HL-60 (cell line): ENCODE data around the gene ASCL1.

Source experiments
- CTCF ChIP-seq: IDR thresholded peaks from one replicate; pipeline ENCODE4 v1.5.1; 2011; ENCODE audit warnings: low read length, control low read depth, inconsistent platforms; ENCODE audit not compliant: insufficient read depth
- GABPA ChIP-seq: IDR thresholded peaks from 2 replicates; pipeline ENCODE4 v1.6.1; 2012; ENCODE audit warnings: low read depth
- POLR2AphosphoS5 ChIP-seq: IDR thresholded peaks from 2 replicates; pipeline ENCODE4 v1.6.1; 2012; ENCODE audit warnings: low read depth
- TF ChIP-seq, protein P1 (sequence below): IDR thresholded peaks from 2 replicates; pipeline ENCODE4 v1.6.1; 2012; ENCODE audit warnings: low read depth; ENCODE audit not compliant: insufficient replicate concordance

DNA sequence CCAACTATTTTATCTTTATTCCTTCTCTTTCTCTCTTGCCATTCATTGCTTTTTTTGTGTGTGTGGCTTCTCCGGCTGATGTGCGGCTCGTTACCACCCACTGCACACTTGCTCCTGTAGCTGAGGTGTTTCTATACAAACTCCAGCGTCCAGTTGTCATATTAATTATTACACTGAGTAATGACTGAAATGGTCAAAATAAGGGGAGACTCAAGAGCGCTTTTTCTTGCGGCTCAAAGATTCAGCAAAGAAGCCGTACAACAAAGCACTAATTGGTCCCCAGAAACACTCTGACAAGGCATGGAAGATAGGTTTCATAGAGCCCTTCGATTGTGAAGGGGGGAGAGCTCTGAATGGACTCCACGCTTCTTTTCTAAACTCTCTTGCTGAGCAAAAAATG lies 5.6 kb upstream of the ASCL1 start:
- TF ChIP-seq CTCF, result no peak
- TF ChIP-seq POLR2AphosphoS5, result no peak
- no peak for TF ChIP-seq GABPA
- TF ChIP-seq, protein P1, sequence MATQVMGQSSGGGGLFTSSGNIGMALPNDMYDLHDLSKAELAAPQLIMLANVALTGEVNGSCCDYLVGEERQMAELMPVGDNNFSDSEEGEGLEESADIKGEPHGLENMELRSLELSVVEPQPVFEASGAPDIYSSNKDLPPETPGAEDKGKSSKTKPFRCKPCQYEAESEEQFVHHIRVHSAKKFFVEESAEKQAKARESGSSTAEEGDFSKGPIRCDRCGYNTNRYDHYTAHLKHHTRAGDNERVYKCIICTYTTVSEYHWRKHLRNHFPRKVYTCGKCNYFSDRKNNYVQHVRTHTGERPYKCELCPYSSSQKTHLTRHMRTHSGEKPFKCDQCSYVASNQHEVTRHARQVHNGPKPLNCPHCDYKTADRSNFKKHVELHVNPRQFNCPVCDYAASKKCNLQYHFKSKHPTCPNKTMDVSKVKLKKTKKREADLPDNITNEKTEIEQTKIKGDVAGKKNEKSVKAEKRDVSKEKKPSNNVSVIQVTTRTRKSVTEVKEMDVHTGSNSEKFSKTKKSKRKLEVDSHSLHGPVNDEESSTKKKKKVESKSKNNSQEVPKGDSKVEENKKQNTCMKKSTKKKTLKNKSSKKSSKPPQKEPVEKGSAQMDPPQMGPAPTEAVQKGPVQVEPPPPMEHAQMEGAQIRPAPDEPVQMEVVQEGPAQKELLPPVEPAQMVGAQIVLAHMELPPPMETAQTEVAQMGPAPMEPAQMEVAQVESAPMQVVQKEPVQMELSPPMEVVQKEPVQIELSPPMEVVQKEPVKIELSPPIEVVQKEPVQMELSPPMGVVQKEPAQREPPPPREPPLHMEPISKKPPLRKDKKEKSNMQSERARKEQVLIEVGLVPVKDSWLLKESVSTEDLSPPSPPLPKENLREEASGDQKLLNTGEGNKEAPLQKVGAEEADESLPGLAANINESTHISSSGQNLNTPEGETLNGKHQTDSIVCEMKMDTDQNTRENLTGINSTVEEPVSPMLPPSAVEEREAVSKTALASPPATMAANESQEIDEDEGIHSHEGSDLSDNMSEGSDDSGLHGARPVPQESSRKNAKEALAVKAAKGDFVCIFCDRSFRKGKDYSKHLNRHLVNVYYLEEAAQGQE, result no peak
